HG03025 (cell line): ENCODE data around the gene RP9.

Source experiments
- ATAC-seq: cut with Tn5 transposase; IDR thresholded peaks from one replicate; pipeline ENCODE4 v1.9.1; 2021; ENCODE audit warnings: mild to moderate bottlenecking, moderate library complexity; ENCODE audit not compliant: unreplicated experiment, low FRiP score

RP9 gene

GRCh38 chr7:33109005-33109757, at the start of gene RP9:
RP9 (minus strand) TSS chr7:33109404; CDS start chr7:33109372, 32 bp downstream.
- peak; percentile 90 for ATAC-seq

- ATAC-seq, result no peak
These were observed 48.6 kb upstream of the RP9 start for GRCh38 chr7:33157781-33158180.

- no peak for ATAC-seq
These were observed 48.1 kb upstream of the RP9 start for GRCh38 chr7:33157311-33157710.

GRCh38 chr7:33156441-33156840, 47.2 kb upstream of the RP9 start:
- no peak for ATAC-seq

- ATAC-seq, result no peak
These were observed 46.6 kb upstream of the RP9 start for GRCh38 chr7:33155811-33156210.

- no peak for ATAC-seq
These were observed 42.9 kb upstream of the RP9 start for GRCh38 chr7:33152087-33152486.

GRCh38 chr7:33145156-33145555, 36.0 kb upstream of the RP9 start:
- ATAC-seq, result no peak

- ATAC-seq, result no peak
These were observed 35.0 kb upstream of the RP9 start for GRCh38 chr7:33143996-33144718.

GRCh38 chr7:33142585-33142984, 33.4 kb upstream of the RP9 start:
- no peak for ATAC-seq

GRCh38 chr7:33137103-33137502, 27.9 kb upstream of the RP9 start:
- no peak for ATAC-seq

GRCh38 chr7:33130184-33130583, 21.0 kb upstream of the RP9 start:
- ATAC-seq, result no peak

GRCh38 chr7:33129806-33130153, 20.6 kb upstream of the RP9 start:
- no peak for ATAC-seq

GRCh38 chr7:33128990-33129805, 20.0 kb upstream of the RP9 start, which contains the start of gene BBS9:
BBS9 (plus strand) TSS chr7:33129564; CDS start chr7:33146253, 16,689 bp downstream.
- ATAC-seq, result peak; percentile 100

GRCh38 chr7:33128631-33128989, 19.4 kb upstream of the RP9 start:
- no peak for ATAC-seq

GRCh38 chr7:33127085-33127484, 17.9 kb upstream of the RP9 start:
- no peak for ATAC-seq

GRCh38 chr7:33118383-33118782, 9.2 kb upstream of the RP9 start:
- no peak for ATAC-seq

- no peak for ATAC-seq
These were observed 5.8 kb upstream of the RP9 start for GRCh38 chr7:33114976-33115375.

GRCh38 chr7:33111614-33112013, 2.4 kb upstream of the RP9 start:
- ATAC-seq, result no peak

- no peak for ATAC-seq
These were observed 594 bp upstream of the RP9 start for GRCh38 chr7:33109758-33110238.

- no peak for ATAC-seq
These were observed 625 bp downstream of the RP9 start for GRCh38 chr7:33108554-33109004.
